GM19438 (cell line): Measurements from ENCODE around the gene TNIK.

Experiments used
- ATAC-seq: cut with Tn5 transposase; IDR thresholded peaks from one replicate; pipeline ENCODE4 v1.9.1; 2021; ENCODE audit warnings: low read depth; ENCODE audit not compliant: unreplicated experiment

TNIK gene

DNA sequence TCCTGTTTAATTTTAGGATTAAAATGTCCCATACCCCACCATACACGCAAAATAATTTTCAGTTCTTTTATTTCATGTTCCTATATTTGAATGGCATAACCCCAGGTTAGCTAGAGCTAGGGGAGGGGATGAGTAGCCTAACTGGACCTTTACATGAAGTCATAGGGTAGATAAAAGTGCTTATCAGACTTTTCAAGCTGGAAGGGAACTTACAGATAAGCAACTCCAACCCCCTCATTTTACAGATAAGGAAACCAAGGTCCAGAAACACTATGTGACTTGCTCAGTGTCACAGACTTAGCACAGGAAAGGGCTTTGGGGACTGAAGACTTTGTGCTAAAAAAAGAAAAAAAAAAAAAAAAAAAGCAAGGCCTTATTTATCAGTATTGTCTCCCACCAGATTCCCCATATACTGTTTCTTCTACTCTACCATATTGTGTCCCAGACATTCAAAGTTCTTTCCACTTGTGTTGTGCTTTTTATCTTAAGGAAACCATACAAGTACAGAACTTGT lies 10.6 kb upstream of the TNIK start:
- no peak for ATAC-seq

DNA sequence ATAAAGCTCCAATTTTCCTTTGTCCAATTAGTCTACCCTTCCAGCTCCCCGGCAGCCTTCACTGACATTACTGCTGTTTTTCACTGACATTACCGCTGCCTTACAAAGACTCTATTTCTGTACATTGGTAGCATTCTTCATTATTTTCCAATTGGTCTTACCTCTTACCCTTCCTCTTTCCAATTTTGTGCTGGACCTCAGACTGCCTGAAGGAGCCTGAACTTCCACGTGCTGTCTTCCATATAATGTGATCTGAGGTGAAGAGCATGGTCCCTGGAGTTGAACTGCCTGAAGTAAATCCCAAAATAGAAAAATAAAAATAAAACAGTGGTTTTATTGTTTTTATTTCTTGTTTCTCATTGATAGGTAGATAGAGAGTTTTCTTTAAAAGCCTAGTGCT lies 9.2 kb upstream of the TNIK start:
- no peak for ATAC-seq

DNA sequence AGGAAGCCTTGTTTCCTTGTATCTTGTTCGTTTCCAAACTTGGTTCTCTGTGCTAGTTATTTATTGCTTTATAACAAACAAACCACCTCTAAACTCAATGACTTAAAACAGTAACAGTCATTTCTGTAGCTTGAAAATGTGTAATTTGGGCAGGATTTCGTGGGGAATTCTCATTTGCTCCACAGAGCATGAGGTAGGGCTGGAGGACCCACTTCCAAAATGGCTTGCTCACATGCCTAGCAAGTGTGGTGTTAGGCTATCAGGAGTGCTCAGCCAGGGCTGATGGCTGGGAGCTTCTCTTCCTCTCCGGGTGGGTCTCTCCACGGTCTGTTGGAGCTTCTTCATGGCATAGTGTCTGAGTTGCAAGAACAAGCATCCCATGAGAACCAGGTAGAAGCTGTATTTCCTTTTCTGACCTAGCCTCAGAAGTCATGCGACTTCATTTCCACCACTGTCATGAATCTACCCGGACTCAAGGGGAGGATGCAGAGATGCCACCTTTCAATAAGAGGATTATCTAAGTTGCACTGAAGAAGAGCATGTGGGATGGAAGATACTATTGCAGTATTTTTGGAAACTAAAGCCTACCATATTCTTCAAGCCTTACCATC lies 8.2 kb upstream of the TNIK start:
- ATAC-seq = no peak

DNA sequence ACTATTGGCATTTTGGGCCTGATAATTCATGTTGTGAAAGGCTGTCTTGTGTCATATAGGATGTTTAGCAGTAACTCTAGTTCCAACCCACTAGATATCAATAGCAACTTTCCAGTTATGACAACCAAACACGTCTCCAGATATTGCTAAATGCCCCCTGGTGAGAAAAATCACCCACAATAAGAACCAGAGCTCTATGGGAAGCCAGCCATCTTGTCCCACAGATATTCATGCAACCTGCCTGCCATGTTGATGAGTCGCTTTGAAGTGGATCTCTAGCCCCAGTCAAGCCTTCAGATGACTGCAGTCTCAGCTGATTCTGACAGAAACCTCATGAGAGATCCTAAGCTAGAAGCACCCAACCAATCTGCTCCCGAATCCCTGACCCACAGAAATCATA lies 5.6 kb upstream of the TNIK start:
- ATAC-seq = no peak

DNA sequence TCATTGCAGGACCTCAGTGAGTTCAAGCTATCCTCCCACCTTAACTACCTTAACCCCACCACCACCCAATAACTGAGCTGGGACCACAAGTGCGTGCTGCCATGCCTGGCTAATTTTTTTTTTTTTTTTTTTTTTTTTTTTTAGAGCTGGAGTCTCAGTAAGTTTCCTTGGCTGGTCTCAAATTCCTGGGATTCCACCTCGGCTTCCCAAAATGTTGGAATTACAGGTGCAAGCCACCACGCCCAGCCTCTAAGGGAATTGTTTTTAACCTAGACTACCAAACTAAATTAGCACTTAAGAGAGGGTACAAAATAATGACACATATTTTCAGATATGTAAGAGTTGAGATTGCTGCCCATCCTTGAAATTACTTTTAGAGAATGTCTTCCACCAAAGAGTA lies 4.3 kb upstream of the TNIK start:
- no peak for ATAC-seq

DNA sequence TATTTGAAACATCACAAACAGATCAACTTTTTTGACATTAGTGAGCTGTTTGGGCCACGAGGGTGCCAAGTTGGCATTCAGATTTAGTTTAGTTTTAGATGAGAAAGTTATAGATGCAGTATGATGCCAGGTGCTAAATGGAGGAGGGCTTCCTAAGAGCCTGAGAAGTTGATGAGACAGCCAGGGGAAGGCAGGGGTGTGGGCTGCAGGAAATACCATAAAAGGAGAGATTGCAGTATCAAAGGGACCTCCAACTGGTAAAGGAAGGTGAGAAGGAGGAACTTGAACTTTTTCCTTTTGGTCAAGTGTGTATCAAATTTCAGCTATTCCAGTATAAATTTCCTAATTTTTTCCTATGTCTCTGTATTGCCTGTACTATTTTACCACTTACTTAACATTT lies 2.0 kb upstream of the TNIK start:
- no peak for ATAC-seq

DNA sequence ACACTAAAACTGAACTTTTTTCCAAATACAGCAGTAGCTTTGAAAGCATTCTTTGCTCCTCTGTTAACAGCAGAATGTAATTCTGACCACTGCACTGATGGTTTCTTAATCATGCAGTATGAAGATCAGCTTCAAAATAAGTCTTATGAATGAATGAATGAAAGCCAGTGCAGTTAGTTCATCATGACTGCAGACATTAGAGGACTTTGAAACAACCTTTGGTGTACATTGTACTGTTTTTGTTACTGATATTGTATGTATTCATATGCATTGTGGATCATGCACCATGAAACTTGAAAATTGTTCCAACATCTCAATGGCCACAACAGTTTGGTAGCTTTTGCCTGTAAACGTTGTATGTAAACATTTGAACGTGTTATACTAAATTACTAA lies 1.3 kb upstream of the TNIK start:
- no peak for ATAC-seq

DNA sequence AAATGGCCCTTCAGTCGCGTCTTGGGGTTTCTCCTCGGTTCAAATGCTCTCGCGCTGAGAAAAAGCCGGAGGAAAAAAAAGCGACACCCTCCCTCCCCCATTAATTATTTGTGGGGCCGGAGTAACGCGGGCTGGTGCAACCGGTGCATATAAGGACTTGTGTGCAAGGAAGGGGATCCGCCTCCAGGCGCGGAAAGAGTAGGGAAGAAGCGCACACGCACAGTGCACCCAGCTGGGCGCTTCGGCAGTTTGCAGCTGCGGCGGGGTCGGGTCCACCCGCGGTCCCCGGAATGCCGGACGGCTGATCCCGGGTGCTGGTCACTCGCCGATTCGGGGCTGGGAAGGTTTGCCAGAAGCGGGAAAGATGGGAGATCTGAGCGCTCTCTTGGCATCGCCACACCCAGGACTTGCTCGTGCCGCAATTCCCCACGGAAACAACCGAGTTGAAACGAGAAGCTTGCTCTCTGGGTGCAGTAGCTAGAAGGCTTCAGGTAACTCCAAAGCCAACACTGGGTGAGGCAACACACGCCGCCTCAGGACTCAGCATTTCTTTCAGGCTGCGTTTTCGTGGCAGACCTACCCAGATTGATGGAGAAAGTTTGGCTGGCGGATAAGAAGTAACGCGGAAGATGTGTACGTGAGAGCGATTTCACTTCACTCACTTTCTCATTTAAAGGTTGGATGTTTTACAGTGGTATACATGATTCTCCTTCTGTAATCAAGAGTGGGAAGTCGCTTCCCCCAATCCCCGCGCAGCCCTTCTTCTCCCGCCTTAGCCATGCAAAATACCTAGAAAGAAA lies 720 bp upstream of the TNIK start:
- peak; percentile 49 for ATAC-seq

DNA sequence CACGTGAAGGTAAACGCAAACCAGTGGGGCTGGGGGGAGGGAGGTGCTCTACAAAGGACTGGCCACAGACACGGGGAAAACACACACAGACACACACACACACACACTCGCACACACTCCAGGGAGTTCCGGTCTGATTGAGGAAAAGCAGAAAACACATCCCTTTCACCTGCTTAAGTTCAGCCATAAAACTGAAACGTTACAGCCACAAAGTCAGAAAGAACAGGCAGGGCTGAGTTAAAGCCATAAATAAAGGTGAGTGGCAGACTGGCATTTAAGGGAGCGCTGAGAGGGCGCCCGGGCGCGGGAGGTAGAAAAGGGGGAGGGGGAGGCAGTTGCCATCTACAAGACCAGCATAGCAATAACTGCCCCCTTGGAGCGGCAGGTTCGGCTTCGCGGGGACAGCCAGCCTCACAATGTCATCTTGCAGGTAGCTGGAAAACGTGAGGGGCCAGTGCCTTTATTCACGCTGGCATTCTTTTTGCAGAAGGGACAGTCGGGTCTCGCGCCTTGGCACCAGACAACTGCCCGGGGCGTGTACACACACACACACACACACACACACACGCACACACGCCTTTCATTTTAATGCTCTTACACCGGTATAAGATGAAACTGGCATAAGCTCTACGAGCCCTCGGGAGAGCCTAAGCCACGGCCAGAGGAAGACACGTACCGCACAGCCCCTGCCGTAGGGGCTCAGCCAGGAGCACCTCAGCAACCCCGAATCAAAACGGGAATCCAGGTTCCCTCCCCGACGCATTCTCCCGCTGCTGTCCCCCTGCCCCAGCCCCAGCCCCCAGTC lies 866 bp downstream of the TNIK start:
- ATAC-seq = no peak

DNA sequence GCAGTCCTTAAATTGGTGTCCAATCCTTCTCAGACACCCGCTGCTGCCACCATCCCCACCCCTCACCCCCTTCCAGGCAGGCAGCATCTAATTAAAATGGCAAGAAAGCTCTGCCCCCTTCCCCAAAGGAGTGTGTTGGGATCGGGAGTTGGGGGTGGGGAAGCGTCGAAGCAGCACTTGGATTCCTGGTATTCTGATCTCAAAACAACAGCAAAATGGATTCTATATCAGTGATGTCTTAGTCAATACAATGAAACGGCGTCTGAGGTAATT lies 1.4 kb downstream of the TNIK start:
- no peak for ATAC-seq

DNA sequence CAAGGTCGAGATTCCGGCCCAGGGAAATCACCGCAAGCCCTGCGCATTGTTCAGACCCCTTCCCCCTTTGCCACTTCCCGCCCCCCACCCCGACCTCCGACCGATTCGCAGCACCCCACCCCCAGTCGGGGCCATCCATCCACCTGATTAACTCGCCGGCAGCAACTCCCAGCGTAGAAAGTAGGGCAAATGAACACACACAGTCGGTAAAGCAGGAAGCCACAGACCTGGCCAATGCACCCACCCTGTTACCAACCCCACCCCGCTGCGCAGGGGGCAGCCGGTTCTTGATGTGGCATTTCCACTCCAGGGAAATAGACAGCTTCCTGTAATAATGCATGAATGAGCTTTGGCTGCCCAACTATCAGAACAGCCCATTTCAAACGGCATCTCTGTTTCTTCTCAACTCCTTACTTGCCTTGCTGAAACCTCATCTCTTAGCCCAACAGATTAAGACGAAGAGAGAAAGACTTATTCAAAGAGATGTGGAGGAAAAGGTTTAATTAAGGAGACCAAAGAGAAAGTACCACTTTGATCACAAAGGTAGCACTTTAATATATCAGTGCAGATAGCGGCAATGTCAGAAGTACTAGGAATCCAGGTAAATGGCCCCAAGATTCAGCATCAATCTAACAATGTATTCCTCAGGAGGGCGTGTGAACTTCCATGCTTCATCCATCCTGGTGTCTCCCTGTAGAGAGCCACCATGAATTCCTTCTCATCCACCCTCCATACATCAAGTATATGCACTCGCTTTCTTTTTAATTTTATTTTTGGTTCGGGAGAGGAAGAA lies 1.9 kb downstream of the TNIK start:
- no peak for ATAC-seq

DNA sequence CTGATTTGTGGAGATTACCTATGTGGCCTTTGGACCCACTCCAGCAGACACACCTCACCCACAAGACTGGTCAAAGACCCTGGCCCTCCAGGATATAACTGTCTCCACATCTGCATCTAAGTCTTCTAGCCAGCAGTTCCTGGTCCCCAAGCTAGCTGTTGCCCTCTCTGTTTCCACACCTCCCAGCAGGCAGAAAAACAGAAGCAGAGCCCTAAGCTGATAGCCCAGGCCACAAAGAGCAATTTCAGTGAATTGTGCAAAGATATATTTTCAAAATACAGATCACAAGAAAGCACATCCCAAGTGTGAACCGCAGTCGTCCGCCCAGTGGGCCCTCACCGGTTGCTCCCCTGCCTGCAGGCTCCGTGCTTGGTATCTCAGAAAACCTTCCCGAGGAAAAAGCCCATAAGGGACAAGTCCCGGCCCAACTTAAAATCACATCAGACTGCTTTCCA lies 2.6 kb downstream of the TNIK start:
- no peak for ATAC-seq

DNA sequence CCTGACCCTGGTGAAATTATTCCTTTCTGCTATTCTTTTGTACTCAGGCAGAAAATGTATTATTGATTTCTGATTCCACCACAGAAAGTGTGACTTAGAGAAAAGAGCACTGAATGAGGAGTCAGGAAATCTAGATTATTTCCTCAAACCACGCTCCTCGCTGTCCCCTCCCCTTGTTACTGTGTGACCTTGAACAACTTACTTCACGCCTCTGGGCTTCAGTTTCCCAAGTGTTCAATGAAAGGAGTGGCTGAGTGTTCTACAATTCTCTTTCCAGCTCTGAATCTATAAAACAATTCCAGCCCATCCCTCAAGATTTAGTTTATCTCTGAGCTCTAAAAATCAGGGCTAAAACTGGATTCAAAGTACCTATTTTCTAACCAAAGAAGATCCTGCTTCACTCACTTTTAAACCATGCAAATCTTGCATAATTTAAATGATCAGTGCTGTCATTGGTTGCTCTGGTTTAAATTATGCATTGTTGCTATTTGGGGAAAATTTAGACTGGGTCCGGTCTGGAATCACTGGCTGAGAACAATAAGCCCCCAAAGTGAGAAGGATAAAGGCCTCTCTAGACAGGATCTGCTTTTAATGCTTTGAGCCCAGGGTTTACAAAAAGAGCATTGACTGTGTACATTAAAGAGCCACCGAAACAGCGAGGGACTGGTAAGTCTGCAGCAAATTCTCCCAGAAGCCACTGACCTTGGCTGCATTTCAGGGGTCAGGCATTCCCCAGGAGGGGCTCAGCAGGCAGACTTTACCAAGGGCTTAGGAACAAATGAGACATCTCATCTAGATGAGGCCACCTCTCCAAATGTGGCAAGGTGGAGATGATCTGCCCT lies 3.2 kb downstream of the TNIK start:
- ATAC-seq = no peak

DNA sequence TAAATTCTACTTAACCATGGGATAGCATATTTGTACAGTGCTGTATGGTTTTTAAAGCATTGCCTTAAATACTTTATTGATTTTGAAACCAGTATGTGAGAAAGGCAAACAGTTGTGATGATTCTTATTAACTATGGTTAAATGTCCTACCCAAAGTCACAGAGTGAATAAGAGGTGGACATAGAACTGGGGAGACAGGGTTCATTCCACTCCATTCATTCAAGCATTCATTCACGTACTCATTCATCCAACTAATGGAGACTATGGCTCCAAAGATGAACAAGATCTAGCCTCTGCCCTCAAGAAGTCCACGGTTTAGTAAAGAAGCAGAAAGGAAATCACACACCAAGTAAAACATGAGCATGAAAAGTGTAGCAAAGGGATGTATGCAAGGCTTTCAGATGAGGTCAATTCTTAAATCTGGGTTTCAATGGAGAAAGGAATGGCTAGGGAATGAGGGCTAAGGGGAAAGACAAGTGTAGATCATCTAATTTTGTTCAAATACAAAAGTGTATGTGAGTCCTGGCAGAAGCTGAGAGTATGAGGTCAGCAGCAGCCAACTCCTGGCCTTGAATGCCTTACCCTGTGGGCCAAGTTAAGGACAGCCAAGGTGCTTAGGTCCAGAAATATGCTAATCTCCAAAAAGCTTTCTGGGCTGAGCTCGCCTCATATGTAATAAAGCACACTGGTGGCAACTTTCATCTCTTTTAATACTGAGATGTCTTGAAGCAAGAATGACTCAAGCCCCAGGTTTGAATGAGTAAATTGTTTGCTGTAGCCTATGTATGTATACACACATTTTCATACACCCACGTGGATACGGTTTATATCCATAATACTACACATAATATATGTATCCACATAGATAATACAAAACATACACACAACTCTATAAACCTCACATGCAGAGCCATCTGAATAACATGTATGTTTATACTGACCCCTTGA lies 4.3 kb downstream of the TNIK start:
- no peak for ATAC-seq

DNA sequence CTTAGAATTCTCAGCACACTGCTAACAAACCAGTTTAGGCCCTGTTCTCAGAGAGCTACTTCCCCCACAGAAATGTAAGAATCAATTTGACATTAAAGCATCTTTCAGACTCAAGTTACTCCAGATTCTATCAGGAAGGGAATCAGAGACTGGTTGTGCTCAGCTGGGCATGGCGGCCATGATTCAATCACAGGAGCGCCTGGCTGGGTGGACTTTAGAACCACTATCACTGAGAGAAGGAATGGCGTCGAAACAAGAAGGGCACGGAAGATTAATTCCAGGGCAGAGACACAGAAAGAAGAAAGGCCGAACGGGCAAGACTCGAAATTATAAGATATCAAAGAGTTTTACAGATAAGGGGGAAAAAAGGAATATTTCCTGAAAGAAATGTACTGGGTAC lies 6.2 kb downstream of the TNIK start:
- ATAC-seq = no peak

DNA sequence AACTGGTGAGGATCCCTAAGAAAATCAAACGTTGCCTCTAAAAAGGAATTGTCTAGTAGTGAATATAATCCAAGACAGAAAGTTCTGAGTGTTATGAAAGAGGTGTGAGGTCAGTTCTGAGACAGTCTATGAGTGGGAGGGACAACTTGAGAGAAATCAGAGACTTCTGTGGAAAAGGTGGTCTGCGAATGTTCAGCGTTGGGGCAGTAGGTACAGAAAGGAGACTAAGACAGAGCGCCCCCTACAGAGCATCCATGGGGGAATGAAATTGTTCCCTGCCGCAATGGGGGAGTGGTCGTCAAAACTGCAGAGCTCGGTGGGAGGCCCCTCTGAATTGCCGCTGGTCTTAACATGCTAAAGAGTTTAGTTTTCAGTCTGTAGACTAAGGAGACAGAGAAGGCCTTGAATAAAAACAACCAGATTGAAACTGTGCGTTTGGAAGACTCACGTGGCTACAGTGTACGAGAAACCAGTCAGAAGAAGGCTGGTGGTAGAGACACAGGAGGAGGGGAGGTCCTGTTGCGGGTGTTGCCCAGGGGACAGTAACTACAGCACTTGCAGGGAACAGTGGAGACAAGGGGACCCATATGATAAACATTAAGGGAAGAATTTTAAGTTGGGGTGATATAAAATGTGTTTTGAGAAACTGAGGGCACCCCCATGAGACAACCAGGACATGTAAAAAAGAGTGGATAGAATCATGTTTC lies 6.9 kb downstream of the TNIK start:
- ATAC-seq = no peak

DNA sequence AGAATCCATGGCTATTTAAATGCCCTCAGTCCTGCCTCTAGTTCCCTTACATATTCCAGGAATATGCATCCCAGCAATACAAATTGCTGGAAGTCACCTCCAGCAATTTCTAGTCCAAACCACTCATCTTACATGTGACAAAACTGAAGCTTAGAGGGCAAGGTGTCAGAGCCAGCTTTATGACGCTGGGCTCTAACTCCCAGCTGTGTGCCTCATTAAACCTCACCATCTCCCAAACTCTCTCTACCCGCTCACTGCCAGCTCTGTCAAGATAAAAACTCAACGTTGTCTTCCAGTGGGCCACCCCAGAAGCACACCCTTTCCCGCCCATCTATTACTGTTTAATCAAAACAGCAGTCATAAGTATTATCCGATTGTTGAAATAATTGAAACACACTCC lies 7.9 kb downstream of the TNIK start:
- no peak for ATAC-seq

DNA sequence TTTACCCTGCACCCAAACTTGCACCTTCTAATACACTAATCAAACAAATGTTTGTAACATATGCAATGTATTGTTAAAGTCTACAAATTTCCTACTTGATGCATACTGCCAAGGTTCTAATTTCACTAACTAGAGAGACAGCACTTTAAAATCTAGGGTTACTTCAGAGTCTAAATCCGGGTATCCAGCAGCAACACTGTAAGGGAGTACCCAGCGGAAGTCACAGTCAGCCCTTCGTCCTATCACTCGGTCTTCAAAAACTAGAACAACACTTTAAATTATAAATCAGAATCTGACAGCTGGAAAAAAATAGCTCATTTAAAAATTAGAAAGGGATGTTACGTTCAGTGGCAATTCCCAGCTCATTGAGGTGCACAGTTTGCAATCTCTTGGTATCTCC lies 8.3 kb downstream of the TNIK start:
- no peak for ATAC-seq
